GM12872 (cell line): ENCODE results near the gene FRMD4A.

Experiments used
- TF ChIP-seq, protein P1 (sequence below): IDR thresholded peaks from 3 replicates; pipeline ENCODE4 v1.5.1; 2011; ENCODE audit warnings: low read depth, mild to moderate bottlenecking, low read length, moderate library complexity; ENCODE audit not compliant: insufficient read depth

FRMD4A gene

DNA sequence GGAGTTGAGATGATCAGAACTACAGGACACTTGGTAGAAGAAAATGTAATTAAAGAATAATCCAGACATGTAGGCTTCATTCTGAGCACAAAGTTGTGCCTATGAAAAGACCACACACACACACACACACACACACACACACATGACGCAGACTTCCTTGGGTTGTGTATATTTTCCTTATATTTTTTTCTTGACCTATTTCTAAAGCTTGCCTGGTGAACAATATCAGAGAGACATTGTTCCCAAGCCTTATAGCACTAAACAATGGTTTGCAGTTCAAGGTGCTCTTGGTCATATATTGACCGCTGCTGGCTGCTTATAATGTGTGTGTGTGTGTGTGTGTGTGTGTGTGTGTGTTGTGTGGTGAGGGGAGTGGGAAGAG, 541.3 kb downstream of the FRMD4A start:
- TF ChIP-seq, protein P1, sequence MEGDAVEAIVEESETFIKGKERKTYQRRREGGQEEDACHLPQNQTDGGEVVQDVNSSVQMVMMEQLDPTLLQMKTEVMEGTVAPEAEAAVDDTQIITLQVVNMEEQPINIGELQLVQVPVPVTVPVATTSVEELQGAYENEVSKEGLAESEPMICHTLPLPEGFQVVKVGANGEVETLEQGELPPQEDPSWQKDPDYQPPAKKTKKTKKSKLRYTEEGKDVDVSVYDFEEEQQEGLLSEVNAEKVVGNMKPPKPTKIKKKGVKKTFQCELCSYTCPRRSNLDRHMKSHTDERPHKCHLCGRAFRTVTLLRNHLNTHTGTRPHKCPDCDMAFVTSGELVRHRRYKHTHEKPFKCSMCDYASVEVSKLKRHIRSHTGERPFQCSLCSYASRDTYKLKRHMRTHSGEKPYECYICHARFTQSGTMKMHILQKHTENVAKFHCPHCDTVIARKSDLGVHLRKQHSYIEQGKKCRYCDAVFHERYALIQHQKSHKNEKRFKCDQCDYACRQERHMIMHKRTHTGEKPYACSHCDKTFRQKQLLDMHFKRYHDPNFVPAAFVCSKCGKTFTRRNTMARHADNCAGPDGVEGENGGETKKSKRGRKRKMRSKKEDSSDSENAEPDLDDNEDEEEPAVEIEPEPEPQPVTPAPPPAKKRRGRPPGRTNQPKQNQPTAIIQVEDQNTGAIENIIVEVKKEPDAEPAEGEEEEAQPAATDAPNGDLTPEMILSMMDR, result no peak

DNA sequence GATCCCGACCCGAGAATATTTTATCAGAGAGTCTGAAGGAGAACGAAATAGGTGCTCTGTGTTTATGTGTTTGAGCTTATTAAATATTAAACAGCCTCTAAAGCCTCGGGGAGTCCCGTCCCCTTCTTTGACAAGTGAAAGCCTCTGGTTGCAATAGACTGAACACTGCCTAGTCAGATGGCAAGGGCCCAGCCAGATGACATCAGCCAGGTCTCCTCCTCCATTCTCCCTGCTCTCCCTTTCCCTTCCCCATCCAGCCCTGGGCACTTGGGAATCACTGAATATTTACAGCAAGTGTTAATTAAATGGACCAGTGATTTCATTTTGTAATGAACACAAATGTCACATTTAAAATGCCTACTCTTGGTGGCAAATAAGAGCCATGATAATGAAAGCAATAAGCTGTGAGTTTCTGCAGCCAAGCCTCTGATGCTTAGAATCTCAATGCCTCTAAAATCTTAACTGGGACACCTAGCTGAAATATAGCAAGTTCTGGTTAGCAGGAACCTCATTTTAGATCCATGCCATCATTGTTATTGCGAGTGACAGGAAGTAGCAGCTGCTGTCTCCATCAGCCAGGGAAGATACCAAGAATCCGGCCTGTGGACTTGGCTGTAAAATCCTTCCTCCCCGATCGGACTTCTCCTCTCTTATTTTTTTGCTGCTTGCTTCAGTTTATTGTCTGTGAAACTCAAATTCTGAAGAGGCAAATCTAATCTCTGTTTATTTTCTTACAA, 541.8 kb downstream of the FRMD4A start:
- TF ChIP-seq, protein P1, result no peak

DNA sequence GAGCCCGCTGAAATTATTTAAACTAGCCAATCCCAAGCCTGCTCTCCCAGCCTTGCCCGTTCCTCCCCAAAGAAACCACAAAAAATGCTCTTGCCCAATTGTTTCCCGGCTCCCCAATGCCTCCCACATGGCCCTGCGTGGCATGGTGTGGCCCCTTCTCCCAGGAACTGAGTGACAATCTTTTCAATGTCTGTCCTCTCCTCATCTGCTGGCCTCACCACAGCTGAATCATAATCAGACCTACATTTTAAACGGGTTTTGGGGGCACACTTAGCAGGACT, 542.5 kb downstream of the FRMD4A start:
- TF ChIP-seq, protein P1, result no peak

DNA sequence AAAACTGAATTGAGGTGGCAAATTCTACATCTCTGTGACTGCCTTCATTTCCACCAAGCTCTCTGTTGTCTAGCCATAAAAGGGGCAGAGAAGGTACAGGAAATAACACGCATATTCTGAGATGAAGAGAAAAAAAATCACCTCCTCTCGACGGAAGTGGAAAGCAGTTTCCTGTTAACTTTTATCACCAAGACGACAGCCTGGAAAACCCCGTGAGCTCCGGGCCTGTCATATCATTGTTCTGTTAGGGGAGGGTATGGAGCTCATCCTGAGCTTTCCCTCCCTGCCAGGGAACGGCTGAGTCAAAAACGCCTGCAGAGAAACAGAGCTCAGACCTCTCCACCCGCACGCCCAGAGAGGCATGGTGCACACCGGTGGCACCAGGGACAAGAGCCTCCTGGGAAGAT, 543.7 kb downstream of the FRMD4A start:
- TF ChIP-seq, protein P1, result no peak

DNA sequence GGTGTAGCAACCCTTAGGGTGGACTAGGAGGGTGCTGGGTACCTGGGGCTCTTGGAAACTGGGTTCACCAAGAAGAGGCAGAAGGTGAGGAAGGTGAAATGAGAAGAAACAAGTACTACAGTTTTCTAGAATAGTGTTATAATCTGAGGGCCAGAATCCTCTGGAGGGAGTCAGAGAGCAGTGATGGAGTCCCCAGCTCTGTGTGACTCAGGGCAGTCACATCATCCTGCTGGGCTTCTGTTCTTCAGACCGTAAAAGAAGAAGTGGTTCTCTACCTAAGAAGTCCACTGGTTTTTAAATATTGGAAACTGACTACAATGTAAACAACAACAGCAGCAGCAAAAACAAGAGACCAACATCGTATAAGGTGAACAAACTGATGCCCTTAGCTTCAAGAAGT, 546.7 kb downstream of the FRMD4A start:
- TF ChIP-seq, protein P1, result peak; percentile 30; the same call in 1 of the 3 replicates

DNA sequence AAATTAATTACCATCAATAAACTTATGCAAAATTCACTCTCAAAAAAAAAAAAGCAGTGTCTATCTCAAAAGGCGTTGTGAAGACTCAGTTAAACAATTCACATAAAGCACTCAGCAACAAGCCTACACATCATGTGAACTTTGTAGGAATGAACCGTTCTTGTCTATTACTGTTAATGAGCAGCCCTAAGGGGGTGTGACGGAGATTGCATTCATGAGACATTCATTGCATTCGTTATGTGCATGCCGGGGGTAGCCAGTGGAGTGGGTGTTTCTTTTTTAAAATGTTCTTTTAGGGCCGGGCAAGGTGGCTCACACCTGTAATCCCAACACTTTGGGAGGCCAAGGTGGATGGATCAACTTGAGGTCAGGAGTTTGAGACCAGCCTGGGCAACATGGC, 551.0 kb downstream of the FRMD4A start:
- TF ChIP-seq, protein P1, result no peak

DNA sequence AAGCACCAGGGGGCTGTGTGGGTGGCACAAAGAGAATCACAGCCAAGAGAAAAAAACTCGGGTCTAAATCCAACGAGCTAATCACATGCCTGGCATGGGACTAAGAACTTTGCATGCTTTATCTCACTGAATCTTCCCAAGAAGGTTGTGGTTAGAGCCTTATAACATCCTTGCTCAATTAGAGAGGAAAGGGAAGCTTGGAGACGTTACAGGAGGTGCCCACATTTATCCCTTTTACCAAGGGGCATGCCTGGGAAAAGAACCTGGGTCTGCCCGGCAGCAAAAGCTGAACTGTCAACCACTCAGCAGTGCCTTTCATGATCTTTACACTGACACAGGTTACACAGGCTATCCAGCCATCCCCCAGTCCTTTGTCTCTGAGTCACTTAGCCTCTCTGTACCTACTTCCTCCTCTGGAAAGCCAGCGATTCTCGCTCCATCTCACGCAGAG, 553.8 kb downstream of the FRMD4A start:
- TF ChIP-seq, protein P1, result no peak
